ENCODE data around the gene SLC25A6. TPM values are rescaled to one million over a fixed set of nuclear protein-coding genes. Genes with fewer than 3 reads are reported as not detected.

SLC25A6 gene
- polyA plus RNA-seq, 3 donors = 442 to 769 (median 449) TPM

GRCh38 chrX:1416327-1416784, 24.4 kb upstream of the SLC25A6 start:
- intact Hi-C loops (cut with micrococcal nuclease) = no loop called here
- no peak for DNase-seq
- Histone ChIP-seq H3K79me2 (ENCODE audit: insufficient read depth, low read length) (no peaks in the 10 kb centered on the region), H3K4me1 (ENCODE audit: control insufficient read depth in 1 of 2, insufficient read depth in 2 of 2, low read length in 2 of 2) (no peaks in the 10 kb centered on the region), H3K4me3 (replicated peaks in 1 of 3; ENCODE audit: low read depth in 2 of 3, low read length in 3 of 3) (no peak overlapping the region), H3K27me3 (ENCODE audit: control insufficient read depth in 2 of 2, insufficient read depth in 2 of 2, low read length in 2 of 2) (no peaks in the 10 kb centered on the region), H3K27ac (ENCODE audit: low read depth in 1 of 2, low read length in 2 of 2) (no peak overlapping the region), H3K36me3 (replicated peaks in 1 of 2; ENCODE audit: control insufficient read depth in 1 of 2, insufficient read depth in 2 of 2, low read length in 2 of 2) (peaks cover 37 to 61% of the 10 kb centered on the region in 2 donors), H2AFZ (ENCODE audit: insufficient read depth, low read depth, low read length, poor library complexity, severe bottlenecking) (no peak overlapping the region), H3K4me2 (replicated peaks; ENCODE audit: extremely low read depth, low read length, poor library complexity, severe bottlenecking) (no peak overlapping the region), H4K20me1 (ENCODE audit: insufficient read depth, low read length) (peaks cover 2% of the 10 kb centered on the region), H3K9me3 (replicated peaks in 1 of 2; ENCODE audit: control insufficient read depth in 1 of 2, insufficient read depth in 1 of 2, low read length in 2 of 2) (peaks cover 7 to 11% of the 10 kb centered on the region in 2 donors), H3K9ac (ENCODE audit: insufficient read depth, low read length, poor library complexity, severe bottlenecking) (no peak overlapping the region)
- H3K4me3 Mint-ChIP-seq = no peak overlapping the region
- peaks cover 0 to 7% (median 5%) of the 10 kb centered on the region in 7 donors for H3K9me3 Mint-ChIP-seq
- 81% methylated on average over 15 of the region's 15 CpGs for WGBS (ENCODE audit: insufficient coverage)
- H3K4me1 Mint-ChIP-seq = no peaks in the 10 kb centered on the region
- peaks cover 0 to 1% (median 0%) of the 10 kb centered on the region in 3 donors for H3K27me3 Mint-ChIP-seq (ENCODE audit: low read depth in 3 of 3)
- peaks cover 28 to 35% of the 10 kb centered on the region in 2 donors for H3K36me3 Mint-ChIP-seq
- no peak overlapping the region for H3K27ac Mint-ChIP-seq
- TF ChIP-seq, protein P1, sequence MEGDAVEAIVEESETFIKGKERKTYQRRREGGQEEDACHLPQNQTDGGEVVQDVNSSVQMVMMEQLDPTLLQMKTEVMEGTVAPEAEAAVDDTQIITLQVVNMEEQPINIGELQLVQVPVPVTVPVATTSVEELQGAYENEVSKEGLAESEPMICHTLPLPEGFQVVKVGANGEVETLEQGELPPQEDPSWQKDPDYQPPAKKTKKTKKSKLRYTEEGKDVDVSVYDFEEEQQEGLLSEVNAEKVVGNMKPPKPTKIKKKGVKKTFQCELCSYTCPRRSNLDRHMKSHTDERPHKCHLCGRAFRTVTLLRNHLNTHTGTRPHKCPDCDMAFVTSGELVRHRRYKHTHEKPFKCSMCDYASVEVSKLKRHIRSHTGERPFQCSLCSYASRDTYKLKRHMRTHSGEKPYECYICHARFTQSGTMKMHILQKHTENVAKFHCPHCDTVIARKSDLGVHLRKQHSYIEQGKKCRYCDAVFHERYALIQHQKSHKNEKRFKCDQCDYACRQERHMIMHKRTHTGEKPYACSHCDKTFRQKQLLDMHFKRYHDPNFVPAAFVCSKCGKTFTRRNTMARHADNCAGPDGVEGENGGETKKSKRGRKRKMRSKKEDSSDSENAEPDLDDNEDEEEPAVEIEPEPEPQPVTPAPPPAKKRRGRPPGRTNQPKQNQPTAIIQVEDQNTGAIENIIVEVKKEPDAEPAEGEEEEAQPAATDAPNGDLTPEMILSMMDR (IDR thresholded peaks at IDR 0.05) = no peak

- H4K20me1 ChIP-seq (ENCODE audit: insufficient read depth, low read length) = peaks cover 4% of the 10 kb centered on the region
- no peak for DNase-seq
- H3K9me3 ChIP-seq (replicated peaks in 1 of 2; ENCODE audit: control insufficient read depth in 1 of 2, insufficient read depth in 1 of 2, low read length in 2 of 2) = no peaks in the 10 kb centered on the region
- H3K9me3 Mint-ChIP-seq = peaks cover 0 to 3% (median 0%) of the 10 kb centered on the region in 7 donors
- H3K36me3 Mint-ChIP-seq = peaks cover 32 to 44% of the 10 kb centered on the region in 2 donors
- H3K79me2 ChIP-seq (ENCODE audit: insufficient read depth, low read length) = no peaks in the 10 kb centered on the region
- no peak overlapping the region for H3K9ac ChIP-seq (ENCODE audit: insufficient read depth, low read length, poor library complexity, severe bottlenecking)
- no peaks in the 10 kb centered on the region for H3K4me1 ChIP-seq (ENCODE audit: control insufficient read depth in 1 of 2, insufficient read depth in 2 of 2, low read length in 2 of 2)
- 92% methylated on average over 18 of the region's 31 CpGs for WGBS (ENCODE audit: insufficient coverage)
- H3K4me2 ChIP-seq (replicated peaks; ENCODE audit: extremely low read depth, low read length, poor library complexity, severe bottlenecking) = no peak overlapping the region
- H3K4me3 ChIP-seq (replicated peaks in 1 of 3; ENCODE audit: low read depth in 2 of 3, low read length in 3 of 3) = no peak overlapping the region
- no peak overlapping the region for H3K4me3 Mint-ChIP-seq
- H3K27ac Mint-ChIP-seq = peak overlapping the region in 2 of 7 donors; percentile 44 to 89
- peaks cover 48 to 70% of the 10 kb centered on the region in 2 donors for H3K36me3 ChIP-seq (replicated peaks in 1 of 2; ENCODE audit: control insufficient read depth in 1 of 2, insufficient read depth in 2 of 2, low read length in 2 of 2)
- H3K27me3 ChIP-seq (ENCODE audit: control insufficient read depth in 2 of 2, insufficient read depth in 2 of 2, low read length in 2 of 2) = no peaks in the 10 kb centered on the region
- intact Hi-C loops (cut with micrococcal nuclease) = no loop called here
- no peaks in the 10 kb centered on the region for H3K4me1 Mint-ChIP-seq
- no peak overlapping the region for H2AFZ ChIP-seq (ENCODE audit: insufficient read depth, low read depth, low read length, poor library complexity, severe bottlenecking)
- TF ChIP-seq, protein P1 (IDR thresholded peaks at IDR 0.05) = no peak
- no peaks in the 10 kb centered on the region for H3K27me3 Mint-ChIP-seq (ENCODE audit: low read depth in 3 of 3)
- H3K27ac ChIP-seq (ENCODE audit: low read depth in 1 of 2, low read length in 2 of 2) = no peak overlapping the region
These were observed 20.7 kb upstream of the SLC25A6 start for GRCh38 chrX:1412551-1413161.

Measured in CD14-positive monocyte (primary cell).